K562 (cell line): ENCODE data around the gene SCRN2. TPM values are rescaled to one million over a fixed set of nuclear protein-coding genes. Genes with fewer than 3 reads are reported as not detected.
A peak's percentile ranks its signal among the peaks of the same experiment; 100 is the strongest.

Experiments
- BCL6 ChIP-seq: fragments of 250-450 bp; sonication (Bioruptor Pico); IDR thresholded peaks from 2 replicates; pipeline ENCODE4 v1.4.0; 2020
- BRD9 ChIP-seq: fragments of 450-650 bp; IDR thresholded peaks from 2 replicates; pipeline ENCODE4 v1.6.1; 2018; ENCODE audit warnings: low read depth; ENCODE audit not compliant: partially characterized antibody
- CBFA2T3 ChIP-seq: fragments of 450-650 bp; IDR thresholded peaks from 2 replicates; pipeline ENCODE4 v1.6.1; 2017
- CC2D1A ChIP-seq: fragments of 450-650 bp; IDR thresholded peaks from 2 replicates; pipeline ENCODE4 v1.6.1; 2017; ENCODE audit warnings: mild to moderate bottlenecking
- CXXC5 ChIP-seq: fragments of 250-450 bp; sonication (Bioruptor Pico); IDR thresholded peaks from 2 replicates; pipeline ENCODE4 v1.8.0; 2022; ENCODE audit warnings: inconsistent platforms, mild to moderate bottlenecking, moderate library complexity
- HDAC2 ChIP-seq: fragments of 450-650 bp; IDR thresholded peaks from 2 replicates; pipeline ENCODE4 v1.6.1; 2016; ENCODE audit warnings: mild to moderate bottlenecking
- KLF1 ChIP-seq: fragments of 450-650 bp; IDR thresholded peaks from 2 replicates; pipeline ENCODE4 v1.6.1; 2016; ENCODE audit warnings: missing genetic modification characterization, missing compliant biosample characterization
- KLF13 ChIP-seq: fragments of 450-650 bp; IDR thresholded peaks from 2 replicates; pipeline ENCODE4 v1.6.1; 2016; ENCODE audit warnings: missing genetic modification characterization, low read depth, mild to moderate bottlenecking, missing compliant biosample characterization, moderate library complexity, borderline replicate concordance
- KLF6 ChIP-seq: fragments of 250-450 bp; sonication (Bioruptor Pico); IDR thresholded peaks from 2 replicates; pipeline ENCODE4 v1.4.0; 2020; ENCODE audit warnings: mild to moderate bottlenecking, moderate library complexity, borderline replicate concordance
- MYNN ChIP-seq, 2 experiments: sonication (generic); formaldehyde crosslinking in 1 of 2; IDR thresholded peaks; 2 replicates each; pipeline versions ENCODE4 v1.5.0 to v1.6.1; 2016 to 2020; ENCODE audit warnings: antibody characterized with exemption in 1 of 2, missing genetic modification reagents in 1 of 2
- NFIC ChIP-seq: fragments of 450-650 bp; IDR thresholded peaks from 2 replicates; pipeline ENCODE4 v1.6.1; 2017; ENCODE audit warnings: mild to moderate bottlenecking, inconsistent platforms
- NFRKB ChIP-seq: fragments of 450-650 bp; IDR thresholded peaks from 2 replicates; pipeline ENCODE4 v1.6.1; 2016; ENCODE audit warnings: low read depth
- PHF20 ChIP-seq: fragments of 450-650 bp; IDR thresholded peaks from 2 replicates; pipeline ENCODE4 v1.6.1; 2018; ENCODE audit not compliant: partially characterized antibody
- PML ChIP-seq: IDR thresholded peaks from 2 replicates; pipeline ENCODE4 v1.6.1; 2012; ENCODE audit warnings: low read length, inconsistent platforms
- SMARCC2 ChIP-seq: fragments of 450-650 bp; IDR thresholded peaks from 2 replicates; pipeline ENCODE4 v1.6.1; 2017; ENCODE audit warnings: antibody characterized with exemption, moderate library complexity, mild to moderate bottlenecking, low read depth
- SREBF1 ChIP-seq: fragments of 150-350 bp; IDR thresholded peaks from 2 replicates; pipeline ENCODE4 v1.6.1; 2014; ENCODE audit warnings: antibody characterized with exemption, low read depth, low read length, borderline replicate concordance
- SUPT5H ChIP-seq: fragments of 450-650 bp; IDR thresholded peaks from 2 replicates; pipeline ENCODE4 v1.6.1; 2016
- TEAD2 ChIP-seq: fragments of 450-650 bp; IDR thresholded peaks from 2 replicates; pipeline ENCODE4 v1.6.1; 2016; ENCODE audit warnings: missing genetic modification characterization, control low read depth, missing compliant biosample characterization
- TFAM ChIP-seq: fragments of 250-450 bp; sonication (Bioruptor Pico); conservative IDR thresholded peaks from 2 replicates; pipeline ENCODE4 v1.5.0; 2021; ENCODE audit warnings: mild to moderate bottlenecking, moderate library complexity
- ZNF121 ChIP-seq: sonication (generic); formaldehyde crosslinking; conservative IDR thresholded peaks from 2 replicates; pipeline ENCODE4 v1.8.0; 2022; ENCODE audit warnings: missing genetic modification reagents
- ZNF263 ChIP-seq: sonication (generic); formaldehyde crosslinking; IDR thresholded peaks from 2 replicates; pipeline ENCODE4 v1.8.0; 2022; ENCODE audit warnings: mild to moderate bottlenecking, missing genetic modification reagents, borderline replicate concordance
- ZNF280B ChIP-seq: fragments of 250-450 bp; sonication (Bioruptor Pico); IDR thresholded peaks from 2 replicates; pipeline ENCODE4 v1.5.1; 2021; ENCODE audit warnings: mild to moderate bottlenecking
- ZNF766 ChIP-seq: fragments of 200-800 bp; sonication (Bioruptor generic); conservative IDR thresholded peaks from 2 replicates; pipeline ENCODE4 v1.6.1; 2016; ENCODE audit warnings: missing genetic modification characterization, missing compliant biosample characterization
- polyA plus RNA-seq, 8 experiments: library from polyadenylated mRNA; depleted of rRNA in 4 of 8; stranded (reverse) in 5 of 8; unstranded in 3 of 8; fragments of >200 nt; fragmentation: Nextera tagmentation in 2 of 8; fragmentation: Illumina TruSeq in 1 of 8; extraction: Ambion mirVana in 2 of 8; extraction: Trizol in 1 of 8; gene quantifications; 2 replicates each; pipeline versions ENCODE4 v1.2.1 to v1.2.3, GENCODE V29; 2011 to 2014; ENCODE audit warnings: inconsistent platforms in 1 of 8, missing spikeins in 1 of 8
- total RNA-seq, 7 experiments: library from RNA; depleted of rRNA in 6 of 7; stranded (reverse); fragments of >200 nt in 6 of 7; fragmentation: Illumina TruSeq in 2 of 7; extraction: Trizol in 2 of 7; gene quantifications; 2 replicates each; pipeline versions ENCODE4 v1.2.1 to v1.2.3, GENCODE V29; 2011 to 2021; ENCODE audit warnings: low replicate concordance in 1 of 7
- TF ChIP-seq, protein P1 (sequence below): sonication (generic); formaldehyde crosslinking; IDR thresholded peaks from 2 replicates; pipeline ENCODE4 v1.8.0; 2022; ENCODE audit warnings: missing genetic modification reagents, mild to moderate bottlenecking, moderate library complexity, borderline replicate concordance
- TF ChIP-seq, protein P2 (sequence below): fragments of 200-800 bp; sonication (Bioruptor generic); IDR thresholded peaks from 2 replicates; pipeline ENCODE4 v1.6.1; 2017; ENCODE audit warnings: missing genetic modification characterization, missing compliant biosample characterization
- TF ChIP-seq, protein P3 (sequence below): fragments of 450-650 bp; conservative IDR thresholded peaks from 2 replicates; pipeline ENCODE4 v1.6.1; 2016; ENCODE audit warnings: missing genetic modification characterization, low read depth, mild to moderate bottlenecking, missing compliant biosample characterization, moderate library complexity

The SCRN2 gene
- total and polyA plus RNA-seq, 9 of the 15 experiments (the other 6 are each of a cell fraction or from before 2014, with no cell fraction given): 0.25 to 32.9 (median 13.6) TPM

- peak; percentile 97 for TF ChIP-seq HDAC2
- no peak for TF ChIP-seq ZNF121 (CRISPR knock-in tag)
- peak; percentile 98 for TF ChIP-seq KLF1 (tag)
- TF ChIP-seq, protein P1, sequence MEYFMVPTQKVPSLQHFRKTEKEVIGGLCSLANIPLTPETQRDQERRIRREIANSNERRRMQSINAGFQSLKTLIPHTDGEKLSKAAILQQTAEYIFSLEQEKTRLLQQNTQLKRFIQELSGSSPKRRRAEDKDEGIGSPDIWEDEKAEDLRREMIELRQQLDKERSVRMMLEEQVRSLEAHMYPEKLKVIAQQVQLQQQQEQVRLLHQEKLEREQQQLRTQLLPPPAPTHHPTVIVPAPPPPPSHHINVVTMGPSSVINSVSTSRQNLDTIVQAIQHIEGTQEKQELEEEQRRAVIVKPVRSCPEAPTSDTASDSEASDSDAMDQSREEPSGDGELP (CRISPR knock-in tag): peak; percentile 89; the same call in 1 of the 2 replicates
- TF ChIP-seq KLF13: no peak; the same call in 1 of the 2 replicates
- peak; percentile 34 for TF ChIP-seq PHF20
- TF ChIP-seq BCL6 (CRISPR knock-in tag): peak; percentile 85; the same call in 1 of the 2 replicates
- peak; percentile 89 for TF ChIP-seq MYNN (IDR thresholded peaks at IDR 0.05)
- no peak for TF ChIP-seq MYNN (CRISPR knock-in tag; IDR thresholded peaks at IDR 0.05)
- TF ChIP-seq CC2D1A: peak; percentile 98
- TF ChIP-seq SMARCC2: peak; percentile 98
- TF ChIP-seq TFAM: no peak
- no peak for TF ChIP-seq ZNF280B
- TF ChIP-seq ZNF766: peak; percentile 97
- no peak for TF ChIP-seq SREBF1
- TF ChIP-seq ZNF263 (CRISPR knock-in tag): peak; percentile 55; the same call in 1 of the 2 replicates
- TF ChIP-seq, protein P2, sequence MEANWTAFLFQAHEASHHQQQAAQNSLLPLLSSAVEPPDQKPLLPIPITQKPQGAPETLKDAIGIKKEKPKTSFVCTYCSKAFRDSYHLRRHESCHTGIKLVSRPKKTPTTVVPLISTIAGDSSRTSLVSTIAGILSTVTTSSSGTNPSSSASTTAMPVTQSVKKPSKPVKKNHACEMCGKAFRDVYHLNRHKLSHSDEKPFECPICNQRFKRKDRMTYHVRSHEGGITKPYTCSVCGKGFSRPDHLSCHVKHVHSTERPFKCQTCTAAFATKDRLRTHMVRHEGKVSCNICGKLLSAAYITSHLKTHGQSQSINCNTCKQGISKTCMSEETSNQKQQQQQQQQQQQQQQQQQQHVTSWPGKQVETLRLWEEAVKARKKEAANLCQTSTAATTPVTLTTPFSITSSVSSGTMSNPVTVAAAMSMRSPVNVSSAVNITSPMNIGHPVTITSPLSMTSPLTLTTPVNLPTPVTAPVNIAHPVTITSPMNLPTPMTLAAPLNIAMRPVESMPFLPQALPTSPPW (CRISPR knock-in tag): peak; percentile 94
- TF ChIP-seq CXXC5: peak; percentile 95
- no peak for TF ChIP-seq TEAD2 (tag)
- TF ChIP-seq CBFA2T3: peak; percentile 100
- TF ChIP-seq, protein P3, sequence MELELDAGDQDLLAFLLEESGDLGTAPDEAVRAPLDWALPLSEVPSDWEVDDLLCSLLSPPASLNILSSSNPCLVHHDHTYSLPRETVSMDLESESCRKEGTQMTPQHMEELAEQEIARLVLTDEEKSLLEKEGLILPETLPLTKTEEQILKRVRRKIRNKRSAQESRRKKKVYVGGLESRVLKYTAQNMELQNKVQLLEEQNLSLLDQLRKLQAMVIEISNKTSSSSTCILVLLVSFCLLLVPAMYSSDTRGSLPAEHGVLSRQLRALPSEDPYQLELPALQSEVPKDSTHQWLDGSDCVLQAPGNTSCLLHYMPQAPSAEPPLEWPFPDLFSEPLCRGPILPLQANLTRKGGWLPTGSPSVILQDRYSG: 0 out of 2 replicates have a peak, but pooled peaks have one; percentile 43
- TF ChIP-seq PML: peak; percentile 97
- peak; percentile 98 for TF ChIP-seq NFIC
- no peak for TF ChIP-seq SUPT5H
- 0 out of 2 replicates have a peak, but pooled peaks have one; percentile 46 for TF ChIP-seq NFRKB
- TF ChIP-seq BRD9: peak; percentile 70
- peak; percentile 56; the same call in 1 of the 2 replicates for TF ChIP-seq KLF6 (CRISPR knock-in tag)
Measured at GRCh38 chr17:47866941-47867340, 25.9 kb upstream of the SCRN2 start (continued).
